H9 (cell line): ENCODE results near the gene APBA2. TPM values are rescaled to one million over a fixed set of nuclear protein-coding genes. Genes with fewer than 3 reads are reported as not detected.

Experiments used
- DNase-seq: peaks from one replicate; pipeline ENCODE4 v3.0.0-alpha.2; 2017
- H2AFZ ChIP-seq: one replicate; pipeline ENCODE4 v1.6.1; 2013; ENCODE audit warnings: mild to moderate bottlenecking, low read length, control low read depth, moderate library complexity
- H2AK5ac ChIP-seq: 2 replicates; pipeline ENCODE4 v1.6.1; 2013; ENCODE audit warnings: low read length, control low read depth, mixed read lengths; ENCODE audit not compliant: insufficient read length
- H2BK120ac ChIP-seq: one replicate; pipeline ENCODE4 v1.6.1; 2013; ENCODE audit warnings: low read depth, mild to moderate bottlenecking, low read length, control low read depth, inconsistent platforms; ENCODE audit not compliant: poor library complexity, severe bottlenecking
- H2BK12ac ChIP-seq: 2 replicates; pipeline ENCODE4 v1.6.1; 2013; ENCODE audit warnings: low read length, control low read depth, mixed read lengths, low read depth; ENCODE audit not compliant: insufficient read length
- H2BK15ac ChIP-seq: 2 replicates; pipeline ENCODE4 v1.6.1; 2013; ENCODE audit warnings: low read depth, low read length, control low read depth
- H2BK20ac ChIP-seq: one replicate; pipeline ENCODE4 v1.6.1; 2013; ENCODE audit warnings: low read depth, mild to moderate bottlenecking, low read length, control low read depth, inconsistent platforms; ENCODE audit not compliant: poor library complexity, severe bottlenecking
- H2BK5ac ChIP-seq: 2 replicates; pipeline ENCODE4 v1.6.1; 2013; ENCODE audit warnings: low read length, control low read depth, mixed read lengths; ENCODE audit not compliant: insufficient read length
- H3K14ac ChIP-seq: 2 replicates; pipeline ENCODE4 v1.6.1; 2013; ENCODE audit warnings: low read length, control low read depth; ENCODE audit not compliant: insufficient read depth
- H3K18ac ChIP-seq: 2 replicates; pipeline ENCODE4 v1.6.1; 2013; ENCODE audit warnings: low read depth, mild to moderate bottlenecking, mixed read lengths, low read length, control low read depth; ENCODE audit not compliant: insufficient read length
- H3K23ac ChIP-seq: 2 replicates; pipeline ENCODE4 v1.6.1; 2013; ENCODE audit warnings: low read length, control low read depth, mixed read lengths, low read depth; ENCODE audit not compliant: insufficient read length
- H3K23me2 ChIP-seq: 2 replicates; pipeline ENCODE4 v1.6.1; 2013; ENCODE audit warnings: low read depth, mild to moderate bottlenecking, mixed read lengths, low read length, control low read depth; ENCODE audit not compliant: insufficient read length, poor library complexity, severe bottlenecking
- H3K27ac ChIP-seq: 2 replicates; pipeline ENCODE4 v1.5.1; 2013; ENCODE audit warnings: low read length, control low read depth, mixed read lengths, low read depth; ENCODE audit not compliant: insufficient read length
- H3K27me3 ChIP-seq: 2 replicates; pipeline ENCODE4 v1.6.1; 2013; ENCODE audit warnings: low read length, control low read depth, inconsistent platforms; ENCODE audit not compliant: insufficient read depth
- H3K4ac ChIP-seq: 2 replicates; pipeline ENCODE4 v1.6.1; 2013; ENCODE audit warnings: low read depth, mild to moderate bottlenecking, control low read depth, inconsistent platforms, low read length, moderate library complexity
- H3K4me1 ChIP-seq: 2 replicates; pipeline ENCODE4 v1.6.1; 2013; ENCODE audit warnings: low read length, control low read depth, inconsistent platforms; ENCODE audit not compliant: insufficient read depth
- H3K4me2 ChIP-seq: 2 replicates; pipeline ENCODE4 v1.6.1; 2013; ENCODE audit warnings: low read length, control low read depth, mixed read lengths; ENCODE audit not compliant: insufficient read length, insufficient read depth
- H3K56ac ChIP-seq: 2 replicates; pipeline ENCODE4 v1.6.1; 2013; ENCODE audit warnings: low read depth, mild to moderate bottlenecking, mixed read lengths, low read length, control low read depth; ENCODE audit not compliant: insufficient read length
- H3K79me1 ChIP-seq: 2 replicates; pipeline ENCODE4 v1.6.1; 2013; ENCODE audit warnings: low read depth, mild to moderate bottlenecking, moderate library complexity, low read length, control low read depth, inconsistent platforms; ENCODE audit not compliant: insufficient read depth, poor library complexity, severe bottlenecking
- H3K79me2 ChIP-seq: 2 replicates; pipeline ENCODE4 v1.6.1; 2013; ENCODE audit warnings: low read length, control low read depth, inconsistent platforms; ENCODE audit not compliant: insufficient read depth
- H3K9ac ChIP-seq: 2 replicates; pipeline ENCODE4 v1.6.1; 2013; ENCODE audit warnings: low read length, control low read depth, mixed read lengths; ENCODE audit not compliant: insufficient read length; ENCODE audit errors: extremely low read depth
- H3K9me3 ChIP-seq: one replicate; pipeline ENCODE4 v1.6.1; 2013; ENCODE audit warnings: low read depth, low read length, inconsistent platforms; ENCODE audit not compliant: control insufficient read depth
- H3T11ph ChIP-seq: one replicate; pipeline ENCODE4 v1.6.1; 2013; ENCODE audit warnings: mild to moderate bottlenecking, low read length, control low read depth, inconsistent platforms
- H4K20me1 ChIP-seq: one replicate; pipeline ENCODE4 v1.6.1; 2013; ENCODE audit not compliant: control insufficient read depth, insufficient read length, insufficient read depth
- H4K5ac ChIP-seq: 2 replicates; pipeline ENCODE4 v1.6.1; 2013; ENCODE audit warnings: low read depth, mild to moderate bottlenecking, mixed read lengths, low read length, control low read depth; ENCODE audit not compliant: insufficient read length
- H4K8ac ChIP-seq: replicated peaks from 2 replicates; pipeline ENCODE4 v1.6.1; 2013; ENCODE audit warnings: low read length, control low read depth, mixed read lengths, low read depth; ENCODE audit not compliant: insufficient read length
- H4K91ac ChIP-seq: 2 replicates; pipeline ENCODE4 v1.6.1; 2013; ENCODE audit warnings: low read depth, mild to moderate bottlenecking, moderate library complexity, mixed read lengths, low read length, control low read depth; ENCODE audit not compliant: insufficient read length
- H3K27ac Mint-ChIP-seq, 3 experiments: 2 replicates in 2 of 3; 3 replicates in 1 of 3; pipeline ENCODE4 v1.8.0; 2020 to 2021; ENCODE audit warnings: mixed read lengths in 3 of 3, mild to moderate bottlenecking in 1 of 3, moderate library complexity in 1 of 3
- H3K27me3 Mint-ChIP-seq: 2 replicates; pipeline ENCODE4 v1.8.0; 2021; ENCODE audit warnings: low read depth, mild to moderate bottlenecking, moderate library complexity, mixed read lengths
- H3K36me3 Mint-ChIP-seq, 3 experiments: 2 replicates in 2 of 3; 3 replicates in 1 of 3; pipeline ENCODE4 v1.8.0; 2020 to 2021; ENCODE audit warnings: low read depth in 3 of 3, mixed read lengths in 3 of 3; ENCODE audit not compliant: insufficient read depth in 1 of 3
- H3K4me1 Mint-ChIP-seq, 2 experiments: 2 replicates each; pipeline ENCODE4 v1.8.0; 2020; ENCODE audit warnings: mixed read lengths in 2 of 2
- H3K4me3 Mint-ChIP-seq, 2 experiments: 2 replicates in 1 of 2; 3 replicates in 1 of 2; pipeline ENCODE4 v1.8.0; 2020 to 2021; ENCODE audit warnings: mild to moderate bottlenecking in 2 of 2, mixed read lengths in 2 of 2, moderate library complexity in 1 of 2
- H3K9me3 Mint-ChIP-seq, 2 experiments: 2 replicates in 1 of 2; 3 replicates in 1 of 2; pipeline ENCODE4 v1.8.0; 2020; ENCODE audit warnings: mild to moderate bottlenecking in 2 of 2, mixed read lengths in 2 of 2, moderate library complexity in 1 of 2
- CTCF ChIP-seq: fragments of 200-600 bp; sonication (generic); conservative IDR thresholded peaks from 3 replicates; pipeline ENCODE4 v1.8.0; 2021; ENCODE audit warnings: antibody characterized with exemption, mild to moderate bottlenecking
- WGBS: extraction: QIAGEN DNeasy Blood & Tissue Kit; methylation state at CpG from one replicate; pipeline ENCODE4 v1.1.7; 2013; ENCODE audit warnings: missing lambda C conversion rate, low lambda C conversion rate, mixed read lengths; ENCODE audit not compliant: insufficient read length; ENCODE audit errors: extremely low coverage; 5-methylcytosine and 5-hydroxymethylcytosine counted together
- total RNA-seq: library from RNA; stranded (reverse); gene quantifications from 2 replicates; pipeline ENCODE4 v1.2.1, GENCODE V29; 2021

Gene APBA2
- total RNA-seq, 1 experiment from 2014 or later = 14.3 TPM

- no peak for TF ChIP-seq CTCF
- Histone ChIP-seq H3K23me2 (no peaks in the 10 kb centered on the region), H2BK15ac (no peak overlapping the region), H3K4ac (no peak overlapping the region), H2BK5ac (no peak overlapping the region), H3K9ac (no peak overlapping the region), H3K9me3 (no peaks in the 10 kb centered on the region), H2BK20ac (no peak overlapping the region), H3K4me1 (no peaks in the 10 kb centered on the region), H3K4me2 (no peak overlapping the region), H2AFZ (no peak overlapping the region), H3K14ac (no peak overlapping the region), H4K91ac (no peak overlapping the region), H3K27me3 (no peaks in the 10 kb centered on the region), H3K23ac (no peak overlapping the region), H4K8ac (no peak overlapping the region), H3K56ac (no peak overlapping the region), H2AK5ac (no peak overlapping the region), H2BK12ac (no peak overlapping the region), H3K79me2 (no peaks in the 10 kb centered on the region), H3K18ac (no peak overlapping the region), H3T11ph (no peak overlapping the region), H4K5ac (no peak overlapping the region), H3K79me1 (no peaks in the 10 kb centered on the region), H4K20me1 (no peaks in the 10 kb centered on the region), H2BK120ac (no peak overlapping the region), H3K27ac (no peak overlapping the region)
- H3K4me3 Mint-ChIP-seq = no peak overlapping the region
- H3K27ac Mint-ChIP-seq = no peak overlapping the region
- H3K4me1 Mint-ChIP-seq = peaks cover 0 to 6% of the 10 kb centered on the region in 2 experiments; a peak in 1 of 4 replicates
- no peaks in the 10 kb centered on the region for H3K27me3 Mint-ChIP-seq
- no peaks in the 10 kb centered on the region for H3K9me3 Mint-ChIP-seq
- DNase-seq = no peak
- H3K36me3 Mint-ChIP-seq = no peaks in the 10 kb centered on the region
- no CpG with 5 or more reads among the region's 2 CpGs for WGBS
These were observed 77.9 kb downstream of the APBA2 start for GRCh38 chr15:28963711-28964081.
